Left lung (tissue), 14 donors: ENCODE results near the gene KDM7A. TPM values are rescaled to one million over a fixed set of nuclear protein-coding genes. Genes with fewer than 3 reads are reported as not detected.

Experiments
- ATAC-seq: fragments of 200-7000 bp; cut with Tn5 transposase; one replicate; pipeline ENCODE4 v1.9.1; 2020; ENCODE audit warnings: moderate library complexity
- DNase-seq, 4 donors: peaks; one replicate each; pipeline ENCODE4 v3.0.0-alpha.2; 2013 to 2020
- H3K27ac ChIP-seq, 2 donors: fragments of 200-600 bp; sonication (generic) in 1 of 2; one replicate each; pipeline versions ENCODE4 v1.5.0 to v1.8.0; 2020 to 2021
- H3K27me3 ChIP-seq, 2 donors: fragments of 200-600 bp; sonication (generic) in 1 of 2; one replicate each; pipeline versions ENCODE4 v1.5.0 to v1.8.0; 2020 to 2021
- H3K36me3 ChIP-seq, 2 donors: fragments of 200-600 bp; sonication (generic) in 1 of 2; one replicate each; pipeline versions ENCODE4 v1.5.0 to v1.8.0; 2020 to 2021
- H3K4me1 ChIP-seq, 2 donors: fragments of 200-600 bp; one replicate each; pipeline ENCODE4 v1.8.0; 2021
- H3K4me3 ChIP-seq, 2 donors: fragments of 200-600 bp; sonication (generic) in 1 of 2; one replicate each; pipeline versions ENCODE4 v1.5.0 to v1.8.0; 2020 to 2021; ENCODE audit warnings: mild to moderate bottlenecking in 1 of 2
- H3K9me3 ChIP-seq, 2 donors: fragments of 200-600 bp; sonication (generic) in 1 of 2; one replicate each; pipeline versions ENCODE4 v1.5.0 to v1.8.0; 2020 to 2021
- CTCF ChIP-seq, 2 donors: fragments of 200-600 bp; sonication (generic) in 1 of 2; IDR thresholded peaks; one replicate each; pipeline versions ENCODE4 v1.5.0 to v1.8.0; 2021; ENCODE audit warnings: antibody characterized with exemption in 2 of 2
- intact Hi-C, 2 donors: fragments of 100-400 bp; cut with DNase I; formaldehyde crosslinking; loops; one replicate each; pipeline versions ENCODE4 v1.11.2 to v1.14.2; 2022
- long read RNA-seq, 12 donors: library from polyadenylated mRNA in 2 of 12; unstranded in 2 of 12; transcript quantifications; one replicate each; pipeline ENCODE4 v2.0.0 and lab custom pipeline, GENCODE V29; 2019 to 2026
- polyA plus RNA-seq, 6 donors: library from polyadenylated mRNA; unstranded; fragments of 120-200 nt; gene quantifications; one replicate each; pipeline ENCODE4 v1.2.1, GENCODE V29; 2013; ENCODE audit not compliant: insufficient read length in 6 of 6
- total RNA-seq, 2 donors: library from RNA; stranded (reverse); fragmentation: NEBNext Ultra II Directional; extraction: Animal tissue kit (Norgen Biotek cat#: 25700); gene quantifications; one replicate each; pipeline ENCODE4 v1.2.1, GENCODE V29; 2021
- donor health status: DM: no; HTN: yes; CAD: no.
- donor health status: DM: no; HTN: no; CAD: no.

The KDM7A gene
- total RNA-seq (10 to 100 TPM; 13.2 to 20.0 TPM), polyA plus RNA-seq (10 to 100 TPM; 14.7 to 20.1 (median 15.5) TPM)
- long read RNA-seq, donor 1, partial matches to known transcripts, result 0 of 1 reads
- long read RNA-seq, donor 1, other reads (novel, unspliced or antisense), result 0 of 1 reads
- long read RNA-seq, donor 2, partial matches to known transcripts, result 0 of 4 reads
- long read RNA-seq, donor 2, other reads (novel, unspliced or antisense), result 0 of 4 reads
- long read RNA-seq, donor 3, result 0 reads
- long read RNA-seq, donor 4, partial matches to known transcripts, result 0 of 1 reads
- long read RNA-seq, donor 4, other reads (novel, unspliced or antisense), result 1 of 1 reads
- long read RNA-seq, donor 5, partial matches to known transcripts, result 0 of 2 reads
- long read RNA-seq, donor 5, other reads (novel, unspliced or antisense), result 0 of 2 reads
- long read RNA-seq, donor 6, partial matches to known transcripts, result 0 of 1 reads
- long read RNA-seq, donor 6, other reads (novel, unspliced or antisense), result 0 of 1 reads
- long read RNA-seq, donor 7, partial matches to known transcripts, result 0 of 2 reads
- long read RNA-seq, donor 7, other reads (novel, unspliced or antisense), result 0 of 2 reads
- long read RNA-seq, donor 8, full-length matches to known transcripts, result 2 of 2 reads
- long read RNA-seq, donor 8, partial matches to known transcripts, result 0 of 2 reads
- long read RNA-seq, donor 8, other reads (novel, unspliced or antisense), result 0 of 2 reads
- long read RNA-seq, donor 9, result 0 reads
- long read RNA-seq, donor 10, result 0 reads
- long read RNA-seq, donor 11, partial matches to known transcripts, result 0 of 1 reads
- long read RNA-seq, donor 11, other reads (novel, unspliced or antisense), result 0 of 1 reads
- long read RNA-seq, donor 12, full-length matches to known transcripts, result 2 of 2 reads
- long read RNA-seq, donor 12, partial matches to known transcripts, result 0 of 2 reads
- long read RNA-seq, donor 12, other reads (novel, unspliced or antisense), result 0 of 2 reads

GRCh38 chr7:140176811-140177702 lies at the start of gene KDM7A:
Gene KDM7A, minus strand, starts transcription at chr7:140176983. Its CDS starts 46 bp downstream, at chr7:140176937.
- H3K9me3 ChIP-seq, result peaks cover 0 to 2% of the 10 kb centered on the region in 2 donors

GRCh38 chr7:140225562-140226249 lies 48.9 kb upstream of the KDM7A start:
- intact Hi-C loops, result no loop called here
- H3K36me3 ChIP-seq, result no peaks in the 10 kb centered on the region
- ATAC-seq, result no peak

More at GRCh38 chr7:140176811-140177702, at the start of gene KDM7A:
- ATAC-seq (peak; percentile 86), DNase-seq (peak; percentile 92 to 98 (median 96))
- intact Hi-C loops, result loop anchor here in 1 of 2 donors (10.0 kb wide), 1 partner anchor 138 kb away; no protein-coding TSS in a partner anchor
- Histone ChIP-seq H3K36me3 (no peaks in the 10 kb centered on the region), H3K27me3 (peaks cover 0 to 20% of the 10 kb centered on the region in 2 donors), H3K4me3 (peak within 1 kb of the TSS; percentile 77 to 88), H3K27ac (peak within 1 kb of the TSS; percentile 99 to 100), H3K4me1 (peaks cover 13 to 38% of the 10 kb centered on the region in 2 donors)
- peak in 1 of 2 donors; percentile 10 for TF ChIP-seq CTCF (IDR thresholded peaks at IDR 0.05)

GRCh38 chr7:140223515-140224221 lies 46.9 kb upstream of the KDM7A start:
- no peak overlapping the region for H3K27ac ChIP-seq
- intact Hi-C loops, result no loop called here
- peaks cover 0 to 11% of the 10 kb centered on the region in 2 donors for H3K27me3 ChIP-seq
- DNase-seq (no peak), ATAC-seq (no peak)
- no peaks in the 10 kb centered on the region for H3K36me3 ChIP-seq
- no peak overlapping the region for H3K4me3 ChIP-seq
- TF ChIP-seq CTCF (IDR thresholded peaks at IDR 0.05), result no peak
- H3K4me1 ChIP-seq, result no peaks in the 10 kb centered on the region
- no peaks in the 10 kb centered on the region for H3K9me3 ChIP-seq

More at GRCh38 chr7:140225562-140226249, 48.9 kb upstream of the KDM7A start:
- Histone ChIP-seq H3K4me1 (peaks cover 8 to 16% of the 10 kb centered on the region in 2 donors), H3K27me3 (peaks cover 0 to 32% of the 10 kb centered on the region in 2 donors), H3K4me3 (no peak overlapping the region), H3K27ac (no peak overlapping the region), H3K9me3 (no peaks in the 10 kb centered on the region)
- DNase-seq, result no peak
- no peak for TF ChIP-seq CTCF (IDR thresholded peaks at IDR 0.05)

GRCh38 chr7:140222814-140223213 lies 46.0 kb upstream of the KDM7A start:
- intact Hi-C loops, result no loop called here
- no peak overlapping the region for H3K4me3 ChIP-seq
- ATAC-seq (no peak), DNase-seq (no peak)
- no peak for TF ChIP-seq CTCF (IDR thresholded peaks at IDR 0.05)
- no peaks in the 10 kb centered on the region for H3K9me3 ChIP-seq
- peaks cover 0 to 4% of the 10 kb centered on the region in 2 donors for H3K27me3 ChIP-seq
- H3K36me3 ChIP-seq, result no peaks in the 10 kb centered on the region
- H3K27ac ChIP-seq, result no peak overlapping the region
- H3K4me1 ChIP-seq, result no peaks in the 10 kb centered on the region
